Stomach (tissue), 9 donors: ENCODE data around the gene AMPH. TPM values are rescaled to one million over a fixed set of nuclear protein-coding genes. Genes with fewer than 3 reads are reported as not detected.

Experiments
- DNase-seq, 2 donors: peaks; one replicate each; pipeline versions ENCODE4 v3.0.0 to v3.0.0-alpha.2; 2013 to 2019
- H3K27ac ChIP-seq, 5 donors: fragments of 200-600 bp in 4 of 5; sonication (generic) in 4 of 5; one replicate each; pipeline ENCODE4 v1.5.1; 2013 to 2019; ENCODE audit warnings: mild to moderate bottlenecking in 1 of 5, moderate library complexity in 1 of 5
- H3K27me3 ChIP-seq, 3 donors: fragments of 200-600 bp; sonication (generic); one replicate each; pipeline ENCODE4 v1.5.1; 2017 to 2019; ENCODE audit warnings: mixed run types in 1 of 3
- H3K36me3 ChIP-seq, 4 donors: fragments of 200-600 bp; sonication (generic); 1 replicate in 3 of 4; 2 replicates in 1 of 4; pipeline ENCODE4 v1.5.1; 2016 to 2019
- H3K4me1 ChIP-seq, 4 donors: fragments of 200-600 bp; sonication (generic); one replicate each; pipeline ENCODE4 v1.5.1; 2016 to 2019
- H3K4me3 ChIP-seq, 4 donors: fragments of 200-600 bp; sonication (generic) in 3 of 4; one replicate each; pipeline ENCODE4 v1.5.1; 2016 to 2019; ENCODE audit warnings: mild to moderate bottlenecking in 1 of 4
- H3K9me3 ChIP-seq, 4 donors: fragments of 200-600 bp; sonication (generic); one replicate each; pipeline ENCODE4 v1.5.1; 2016 to 2019
- EP300 ChIP-seq: sonication (generic); formaldehyde crosslinking; IDR thresholded peaks from one replicate; pipeline ENCODE4 v1.6.1; 2017; ENCODE audit warnings: antibody characterized with exemption
- POLR2A ChIP-seq, 4 donors: fragments of 450-650 bp; IDR thresholded peaks; one replicate each; pipeline ENCODE4 v1.6.1; 2016; ENCODE audit warnings: antibody characterized with exemption in 4 of 4, control low read depth in 2 of 4, mild to moderate bottlenecking in 1 of 4, moderate library complexity in 1 of 4
- POLR2AphosphoS5 ChIP-seq, 3 donors: sonication (generic); formaldehyde crosslinking; IDR thresholded peaks; one replicate each; pipeline ENCODE4 v1.6.1; 2016; ENCODE audit warnings: antibody characterized with exemption in 3 of 3
- WGBS, 5 donors: extraction: QIAGEN DNeasy Blood & Tissue Kit in 3 of 5; methylation state at CpG; one replicate each; pipeline versions ENCODE4 v1.1.5 to v1.1.7; 2013 to 2018; 5-methylcytosine and 5-hydroxymethylcytosine counted together
- intact Hi-C: fragments of 100-400 bp; cut with DNase I; formaldehyde crosslinking; loops from one replicate; pipeline ENCODE4 v1.15.1; 2023; ENCODE audit warnings: low total_unique reads
- polyA plus RNA-seq, 3 donors: library from polyadenylated mRNA; stranded (reverse); fragments of 200-250 nt; gene quantifications; one replicate each; pipeline ENCODE4 v1.2.3, GENCODE V29; 2013
- total RNA-seq, 5 donors: library from RNA; depleted of rRNA; stranded (reverse); fragments of >200 nt; gene quantifications; one replicate each; pipeline versions ENCODE4 v1.1.0 to v1.2.3, GENCODE V29; 2014 to 2016
- TF ChIP-seq, protein P1 (sequence below), 7 experiments: fragments of 450-650 bp in 4 of 7; fragments of 200-600 bp in 3 of 7; sonication (generic) in 3 of 7; IDR thresholded peaks; one replicate each; pipeline ENCODE4 v1.5.1; 2016 to 2019; ENCODE audit warnings: antibody characterized with exemption in 7 of 7, control low read depth in 2 of 7, mild to moderate bottlenecking in 1 of 7
- donor health status: healthy with polysubstance abuse.
- donor health status: Bipolar disorder and iron deficiency.
- donor health status: healthy.

Gene AMPH
- total and polyA plus RNA-seq, 8 donors = 0.80 to 13.0 (median 4.6) TPM; not detected in 1

DNA sequence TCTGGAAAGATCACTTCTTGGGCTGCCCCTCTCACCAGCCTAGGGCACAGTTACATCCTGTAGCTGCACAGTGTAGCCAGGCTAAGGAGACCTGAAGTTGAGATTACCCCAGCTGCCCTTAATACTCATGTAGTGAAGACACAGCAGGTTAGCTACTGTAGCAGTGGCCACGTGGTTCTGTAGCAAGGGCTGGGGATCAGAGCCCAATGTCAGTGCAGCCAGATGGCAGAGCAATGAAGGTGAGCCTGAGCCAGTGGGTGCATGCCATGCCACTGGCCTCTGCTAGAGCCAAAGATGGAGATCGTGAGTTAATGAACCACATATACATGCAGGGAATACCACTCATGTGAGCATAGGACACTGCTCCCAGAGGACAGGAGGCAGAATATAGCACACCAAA is 15.5 kb downstream of the AMPH start:
- TF ChIP-seq EP300 (no peak), POLR2AphosphoS5 (IDR thresholded peaks at IDR 0.05) (no peak), POLR2A (IDR thresholded peaks at IDR 0.05) (no peak)
- TF ChIP-seq, protein P1, sequence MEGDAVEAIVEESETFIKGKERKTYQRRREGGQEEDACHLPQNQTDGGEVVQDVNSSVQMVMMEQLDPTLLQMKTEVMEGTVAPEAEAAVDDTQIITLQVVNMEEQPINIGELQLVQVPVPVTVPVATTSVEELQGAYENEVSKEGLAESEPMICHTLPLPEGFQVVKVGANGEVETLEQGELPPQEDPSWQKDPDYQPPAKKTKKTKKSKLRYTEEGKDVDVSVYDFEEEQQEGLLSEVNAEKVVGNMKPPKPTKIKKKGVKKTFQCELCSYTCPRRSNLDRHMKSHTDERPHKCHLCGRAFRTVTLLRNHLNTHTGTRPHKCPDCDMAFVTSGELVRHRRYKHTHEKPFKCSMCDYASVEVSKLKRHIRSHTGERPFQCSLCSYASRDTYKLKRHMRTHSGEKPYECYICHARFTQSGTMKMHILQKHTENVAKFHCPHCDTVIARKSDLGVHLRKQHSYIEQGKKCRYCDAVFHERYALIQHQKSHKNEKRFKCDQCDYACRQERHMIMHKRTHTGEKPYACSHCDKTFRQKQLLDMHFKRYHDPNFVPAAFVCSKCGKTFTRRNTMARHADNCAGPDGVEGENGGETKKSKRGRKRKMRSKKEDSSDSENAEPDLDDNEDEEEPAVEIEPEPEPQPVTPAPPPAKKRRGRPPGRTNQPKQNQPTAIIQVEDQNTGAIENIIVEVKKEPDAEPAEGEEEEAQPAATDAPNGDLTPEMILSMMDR (IDR thresholded peaks at IDR 0.05) = no peak
- Histone ChIP-seq H3K36me3 (no peaks in the 10 kb centered on the region), H3K27ac (no peak overlapping the region), H3K9me3 (no peaks in the 10 kb centered on the region), H3K27me3 (no peaks in the 10 kb centered on the region), H3K4me3 (no peak overlapping the region), H3K4me1 (no peaks in the 10 kb centered on the region)
- WGBS, 5 donors = 49 to 71% (median 60%) methylated on average over 2 of the region's 2 CpGs
- intact Hi-C loops = no loop called here
- no peak for DNase-seq

DNA sequence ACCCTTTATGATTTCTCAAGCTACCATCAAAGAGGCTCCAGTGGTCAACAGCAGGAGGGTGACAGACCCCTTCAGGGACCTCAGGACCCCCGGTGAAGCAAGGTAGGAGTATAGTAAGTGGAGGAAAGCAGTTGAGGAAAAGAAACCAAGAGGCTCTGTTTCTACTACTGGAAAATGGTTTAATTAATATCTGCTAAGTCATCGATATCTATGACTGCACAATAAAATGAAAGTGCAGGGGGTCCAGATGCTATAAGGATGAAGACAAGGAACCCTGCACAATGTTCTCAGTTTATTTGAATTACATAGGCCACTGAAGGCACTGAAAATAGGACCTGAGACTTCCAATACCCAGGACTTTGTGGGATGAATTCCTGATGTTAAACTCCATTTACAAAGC is 23.7 kb downstream of the AMPH start:
- Histone ChIP-seq H3K9me3 (no peaks in the 10 kb centered on the region), H3K36me3 (no peaks in the 10 kb centered on the region), H3K27me3 (peaks cover 0 to 6% (median 0%) of the 10 kb centered on the region in 3 donors), H3K4me3 (no peak overlapping the region), H3K27ac (no peak overlapping the region), H3K4me1 (no peaks in the 10 kb centered on the region)
- WGBS, 5 donors = 71 to 89% (median 88%) methylated on average over 2 of the region's 2 CpGs
- TF ChIP-seq, protein P1 (IDR thresholded peaks at IDR 0.05) = no peak
- TF ChIP-seq POLR2A (IDR thresholded peaks at IDR 0.05) (no peak), POLR2AphosphoS5 (IDR thresholded peaks at IDR 0.05) (no peak), EP300 (no peak)
- no peak for DNase-seq
- intact Hi-C loops = no loop called here

DNA sequence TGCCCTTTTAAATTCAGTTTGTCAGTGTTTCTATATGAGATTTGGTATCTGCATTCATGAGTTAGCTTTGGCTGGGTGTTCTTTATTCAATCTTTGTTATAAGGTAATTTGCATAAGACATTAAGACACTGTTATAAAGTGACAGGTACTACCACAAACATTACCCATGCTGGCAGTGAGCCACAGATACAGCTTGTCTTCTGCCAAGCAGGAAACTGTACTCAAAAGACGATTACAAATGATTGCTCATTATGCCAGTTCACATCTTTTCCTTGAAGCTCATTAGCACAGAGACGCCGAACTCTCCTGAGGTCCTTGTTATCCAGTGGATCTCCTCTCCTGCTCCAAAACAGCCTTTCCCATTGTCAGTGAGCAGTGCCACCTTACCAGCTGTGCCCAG is 30.4 kb downstream of the AMPH start:
- H3K4me1 ChIP-seq = no peaks in the 10 kb centered on the region
- no peak for DNase-seq
- intact Hi-C loops = no loop called here

DNA sequence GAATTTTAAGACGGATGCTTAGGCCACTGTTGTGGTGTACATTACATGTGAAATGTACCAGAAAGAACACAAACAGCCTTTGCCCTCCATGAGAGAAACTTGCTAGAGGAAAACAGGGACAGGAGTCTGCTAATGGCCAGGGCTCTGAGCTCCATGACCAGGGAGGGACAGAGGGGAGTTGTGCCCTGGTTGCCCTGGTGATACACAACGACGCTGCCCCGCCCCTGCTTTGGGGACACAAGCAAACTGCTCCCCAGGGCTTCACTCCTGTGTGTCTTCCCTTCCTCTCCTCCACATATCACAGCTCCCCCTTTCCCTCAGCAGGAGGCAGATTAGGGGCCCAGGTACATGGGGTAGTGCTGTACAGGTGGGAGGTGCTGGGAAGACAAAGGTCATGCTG is 36.2 kb downstream of the AMPH start:
- 53 to 76% (median 62%) methylated on average over 4 of the region's 4 CpGs for WGBS, 5 donors

More for the DNA sequence above, 30.4 kb downstream of the AMPH start:
- 69 to 87% (median 75%) methylated on average over 3 of the region's 3 CpGs for WGBS, 5 donors
- Histone ChIP-seq H3K9me3 (no peaks in the 10 kb centered on the region), H3K36me3 (no peaks in the 10 kb centered on the region), H3K27me3 (no peaks in the 10 kb centered on the region), H3K4me3 (no peak overlapping the region), H3K27ac (no peak overlapping the region)
- TF ChIP-seq EP300 (no peak), POLR2AphosphoS5 (IDR thresholded peaks at IDR 0.05) (no peak), POLR2A (IDR thresholded peaks at IDR 0.05) (no peak)
- TF ChIP-seq, protein P1 (IDR thresholded peaks at IDR 0.05) = no peak

More for the DNA sequence above, 36.2 kb downstream of the AMPH start:
- H3K27me3 ChIP-seq = no peaks in the 10 kb centered on the region
- H3K27ac ChIP-seq = no peak overlapping the region
- intact Hi-C loops = no loop called here
- H3K36me3 ChIP-seq = no peaks in the 10 kb centered on the region
- H3K4me3 ChIP-seq = no peak overlapping the region
- H3K4me1 ChIP-seq = no peaks in the 10 kb centered on the region
- no peak for TF ChIP-seq POLR2A (IDR thresholded peaks at IDR 0.05)
- TF ChIP-seq, protein P1 (IDR thresholded peaks at IDR 0.05) = no peak
- TF ChIP-seq EP300 = no peak
- TF ChIP-seq POLR2AphosphoS5 (IDR thresholded peaks at IDR 0.05) = no peak
- no peak for DNase-seq
- H3K9me3 ChIP-seq = no peaks in the 10 kb centered on the region
